ENCODE data around the gene IL21. TPM values are rescaled to one million over a fixed set of nuclear protein-coding genes. Genes with fewer than 3 reads are reported as not detected.
A peak's percentile ranks its signal among the peaks of the same experiment; 100 is the strongest.

IL21 gene
- polyA plus RNA-seq, 1 of the 3 experiments (the other 2 are of a cell fraction) = not detected

DNA sequence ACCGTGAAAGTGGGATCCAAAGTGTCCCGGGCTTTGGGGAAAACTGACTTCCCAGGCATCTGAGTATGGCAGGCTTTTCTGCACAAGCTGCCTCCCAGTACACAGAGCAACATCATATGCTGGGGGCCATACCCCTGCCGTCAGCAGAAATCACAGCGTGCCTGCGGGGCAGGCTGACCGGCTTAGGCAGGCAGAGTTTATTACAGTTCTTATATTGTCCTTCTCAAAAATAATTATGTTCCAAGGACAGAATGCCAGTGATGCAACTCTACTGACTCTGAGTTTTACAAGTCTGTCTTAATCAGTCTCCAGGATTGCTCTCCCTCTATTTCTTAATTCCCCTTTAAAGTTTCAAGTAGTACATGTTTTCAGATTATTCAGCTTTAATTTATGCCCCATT, 37.0 kb downstream of the IL21 start:
- no peak for DNase-seq
- H3K36me3 ChIP-seq (replicated peaks in 1 of 2; ENCODE audit: control insufficient read depth in 1 of 2, insufficient read depth in 2 of 2, low read length in 1 of 2) = no peaks in the 10 kb centered on the region
- H2AFZ ChIP-seq (ENCODE audit: low read depth) = peak overlapping the region; percentile 84; the same call in 1 of the 2 replicates
- peak overlapping the region; percentile 40; the same call in 1 of the 2 replicates for H3K4me2 ChIP-seq
- peaks cover 12% of the 10 kb centered on the region for H3F3A ChIP-seq (replicated peaks; ENCODE audit: insufficient read depth)
- 39% methylated on average over 6 of the region's 6 CpGs for WGBS (ENCODE audit: low lambda C conversion rate)
- H3K4me1 ChIP-seq (ENCODE audit: control insufficient read depth in 1 of 2, insufficient read depth in 2 of 2, low read depth in 1 of 2, low read length in 1 of 2) = peaks cover 0 to 16% of the 10 kb centered on the region in 2 experiments; a peak in 3 of 4 replicates
- H3K27me3 ChIP-seq (ENCODE audit: insufficient read depth) = no peaks in the 10 kb centered on the region
- ChIA-PET CTCF (interaction anchor here (1.0 kb wide), 1 partner anchor 684 kb away, joined by 3 read pairs; no protein-coding TSS in a partner anchor), POLR2A (no interaction called here)
- no peak overlapping the region for H3K4me3 ChIP-seq (ENCODE audit: low read depth in 2 of 2, low read length in 1 of 2)
- H3K27ac ChIP-seq (ENCODE audit: low read depth in 2 of 2, low read length in 1 of 2) = peak overlapping the region; percentile 22 to 90; a peak in 3 of 4 replicates
- no peaks in the 10 kb centered on the region for H3K9me3 ChIP-seq
- no peaks in the 10 kb centered on the region for H3K79me2 ChIP-seq (ENCODE audit: insufficient read depth)
- no peak for TF ChIP-seq NRF1 (IDR thresholded peaks at IDR 0.05; ENCODE audit: low read depth, low read length)
- TF ChIP-seq RFX5 (IDR thresholded peaks at IDR 0.05; ENCODE audit: low read length) = no peak
- TF ChIP-seq GATA2 (CRISPR knock-in tag; IDR thresholded peaks at IDR 0.05) = no peak
- no peak for TF ChIP-seq NFIC (IDR thresholded peaks at IDR 0.05; ENCODE audit: borderline replicate concordance)
- TF ChIP-seq RXRA (IDR thresholded peaks at IDR 0.05; ENCODE audit: borderline replicate concordance, low read depth) = no peak
- no peak for TF ChIP-seq FOSL2 (IDR thresholded peaks at IDR 0.05; ENCODE audit: borderline replicate concordance, low read depth)
- no peak for TF ChIP-seq TEAD4 (IDR thresholded peaks at IDR 0.05; ENCODE audit: borderline replicate concordance, insufficient read depth)
- no peak for TF ChIP-seq ELF1 (IDR thresholded peaks at IDR 0.05)
- no peak for TF ChIP-seq SMC3 (IDR thresholded peaks at IDR 0.05; ENCODE audit: low read depth, low read length)
- TF ChIP-seq YY1 (IDR thresholded peaks at IDR 0.05; ENCODE audit: low read depth) = no peak
- TF ChIP-seq TAF1 (IDR thresholded peaks at IDR 0.05; ENCODE audit: borderline replicate concordance, low read depth, low read length) = no peak
- TF ChIP-seq, protein P1, sequence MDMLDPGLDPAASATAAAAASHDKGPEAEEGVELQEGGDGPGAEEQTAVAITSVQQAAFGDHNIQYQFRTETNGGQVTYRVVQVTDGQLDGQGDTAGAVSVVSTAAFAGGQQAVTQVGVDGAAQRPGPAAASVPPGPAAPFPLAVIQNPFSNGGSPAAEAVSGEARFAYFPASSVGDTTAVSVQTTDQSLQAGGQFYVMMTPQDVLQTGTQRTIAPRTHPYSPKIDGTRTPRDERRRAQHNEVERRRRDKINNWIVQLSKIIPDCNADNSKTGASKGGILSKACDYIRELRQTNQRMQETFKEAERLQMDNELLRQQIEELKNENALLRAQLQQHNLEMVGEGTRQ (IDR thresholded peaks at IDR 0.05; ENCODE audit: borderline replicate concordance, low read depth, low read length) = no peak
- no peak for TF ChIP-seq RCOR1 (IDR thresholded peaks at IDR 0.05; ENCODE audit: low read length)
- TF ChIP-seq EZH2phosphoT487 (IDR thresholded peaks at IDR 0.05; ENCODE audit: borderline replicate concordance, low read depth) = no peak
- no peak for TF ChIP-seq GABPA (IDR thresholded peaks at IDR 0.05; ENCODE audit: low read depth)
- TF ChIP-seq CHD2 (IDR thresholded peaks at IDR 0.05; ENCODE audit: low read length, partially characterized antibody) = no peak
- TF ChIP-seq, protein P2, sequence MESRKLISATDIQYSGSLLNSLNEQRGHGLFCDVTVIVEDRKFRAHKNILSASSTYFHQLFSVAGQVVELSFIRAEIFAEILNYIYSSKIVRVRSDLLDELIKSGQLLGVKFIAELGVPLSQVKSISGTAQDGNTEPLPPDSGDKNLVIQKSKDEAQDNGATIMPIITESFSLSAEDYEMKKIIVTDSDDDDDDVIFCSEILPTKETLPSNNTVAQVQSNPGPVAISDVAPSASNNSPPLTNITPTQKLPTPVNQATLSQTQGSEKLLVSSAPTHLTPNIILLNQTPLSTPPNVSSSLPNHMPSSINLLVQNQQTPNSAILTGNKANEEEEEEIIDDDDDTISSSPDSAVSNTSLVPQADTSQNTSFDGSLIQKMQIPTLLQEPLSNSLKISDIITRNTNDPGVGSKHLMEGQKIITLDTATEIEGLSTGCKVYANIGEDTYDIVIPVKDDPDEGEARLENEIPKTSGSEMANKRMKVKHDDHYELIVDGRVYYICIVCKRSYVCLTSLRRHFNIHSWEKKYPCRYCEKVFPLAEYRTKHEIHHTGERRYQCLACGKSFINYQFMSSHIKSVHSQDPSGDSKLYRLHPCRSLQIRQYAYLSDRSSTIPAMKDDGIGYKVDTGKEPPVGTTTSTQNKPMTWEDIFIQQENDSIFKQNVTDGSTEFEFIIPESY (IDR thresholded peaks at IDR 0.05; ENCODE audit: borderline replicate concordance, low read depth) = no peak
- no peaks in the 10 kb centered on the region for H3K9me2 ChIP-seq
- no peaks in the 10 kb centered on the region for H4K20me1 ChIP-seq (ENCODE audit: insufficient read depth)
- H3K9ac ChIP-seq = peak overlapping the region; percentile 40; the same call in 1 of the 2 replicates
